Measurements from ENCODE around the gene PIP4K2A.

- TF ChIP-seq CTCF (conservative IDR thresholded peaks at IDR 0.05; ENCODE audit: low read length) (no peak), EZH2phosphoT487 (IDR thresholded peaks at IDR 0.05; ENCODE audit: borderline replicate concordance) (no peak)
These were observed 64.4 kb downstream of the PIP4K2A start for GRCh38 chr10:22649994-22650393.

All from Loucy (cell line).